Endometrial microvascular endothelial cells (primary cell): ENCODE measurements around the gene OPCML. TPM values are rescaled to one million over a fixed set of nuclear protein-coding genes. Genes with fewer than 3 reads are reported as not detected.

Experiments used
- in situ Hi-C: cut with HindIII; loops from 2 replicates; pipeline ENCODE4 v1.10.0; 2017; ENCODE audit warnings: low sequenced_read_pairs, low pct_unique_long_range_greater_than_20kb; ENCODE audit errors: inconsistent ontology term
- total RNA-seq: library from RNA; depleted of rRNA; stranded (reverse); fragments of >200 nt; gene quantifications from one replicate; pipeline ENCODE4 v1.2.3, GENCODE V29; 2015; ENCODE audit errors: inconsistent ontology term

OPCML gene
- total RNA-seq, 1 donor from 2014 or later = not detected

- in situ Hi-C loops = no loop called here
Observed at GRCh38 chr11:132746305-132746704, 786.0 kb downstream of the OPCML start.

- in situ Hi-C loops = no loop called here
Observed at GRCh38 chr11:132745306-132745705, 787.0 kb downstream of the OPCML start.

- in situ Hi-C loops = no loop called here
Observed at GRCh38 chr11:132744771-132745170, 787.5 kb downstream of the OPCML start.

GRCh38 chr11:132743601-132744000 lies 788.7 kb downstream of the OPCML start:
- in situ Hi-C loops = no loop called here

GRCh38 chr11:132742929-132743328 lies 789.4 kb downstream of the OPCML start:
- in situ Hi-C loops = no loop called here

- in situ Hi-C loops = no loop called here
Observed at GRCh38 chr11:132734217-132734616, 798.1 kb downstream of the OPCML start.

- in situ Hi-C loops = no loop called here
Observed at GRCh38 chr11:132728026-132728425, 804.3 kb downstream of the OPCML start.

- in situ Hi-C loops = no loop called here
Observed at GRCh38 chr11:132721526-132721925, 810.8 kb downstream of the OPCML start.

GRCh38 chr11:132719684-132720083 lies 812.6 kb downstream of the OPCML start:
- in situ Hi-C loops = no loop called here

- in situ Hi-C loops = no loop called here
Observed at GRCh38 chr11:132718711-132719671, 813.3 kb downstream of the OPCML start.

GRCh38 chr11:132717824-132718223 lies 814.5 kb downstream of the OPCML start:
- in situ Hi-C loops = no loop called here

- in situ Hi-C loops = no loop called here
Observed at GRCh38 chr11:132716037-132716436, 816.3 kb downstream of the OPCML start.

GRCh38 chr11:132714859-132715440 lies 817.4 kb downstream of the OPCML start:
- in situ Hi-C loops = no loop called here

GRCh38 chr11:132712466-132712865 lies 819.8 kb downstream of the OPCML start:
- in situ Hi-C loops = no loop called here

- in situ Hi-C loops = no loop called here
Observed at GRCh38 chr11:132704781-132705375, 827.4 kb downstream of the OPCML start.

- in situ Hi-C loops = no loop called here
Observed at GRCh38 chr11:132692891-132693290, 839.4 kb downstream of the OPCML start.

- in situ Hi-C loops = no loop called here
Observed at GRCh38 chr11:132691848-132692550, 840.3 kb downstream of the OPCML start.

- in situ Hi-C loops = no loop called here
Observed at GRCh38 chr11:132686886-132687285, 845.4 kb downstream of the OPCML start.

- in situ Hi-C loops = no loop called here
Observed at GRCh38 chr11:132685174-132685611, 847.1 kb downstream of the OPCML start.
